ENCODE results near the gene ANO4. TPM values are rescaled to one million over a fixed set of nuclear protein-coding genes. Genes with fewer than 3 reads are reported as not detected.

ANO4 gene
- total RNA-seq, 1 experiment from 2014 or later, result 0.24 TPM

- DNase-seq (ENCODE audit: low read depth in 1 of 2, low spot score in 2 of 2), result no peak
- H3K9me3 ChIP-seq (replicated peaks), result no peaks in the 10 kb centered on the region
- no peaks in the 10 kb centered on the region; the same call in 1 of the 2 replicates for H3K27me3 ChIP-seq (replicated peaks)
- no peak overlapping the region for H3K27ac ChIP-seq
- no peak overlapping the region for H3K4me3 ChIP-seq
- no peaks in the 10 kb centered on the region for H3K36me3 ChIP-seq
- no peaks in the 10 kb centered on the region for H3K4me1 ChIP-seq (replicated peaks)
These were observed 35.6 kb downstream of the ANO4 start for GRCh38 chr12:100830003-100830795.

GRCh38 chr12:100833282-100833681 lies 38.7 kb downstream of the ANO4 start:
- no peak overlapping the region for H3K4me3 ChIP-seq
- no peaks in the 10 kb centered on the region for H3K36me3 ChIP-seq
- no peaks in the 10 kb centered on the region; the same call in 1 of the 2 replicates for H3K27me3 ChIP-seq (replicated peaks)
- H3K27ac ChIP-seq, result no peak overlapping the region
- no peak for DNase-seq (ENCODE audit: low read depth in 1 of 2, low spot score in 2 of 2)
- no peaks in the 10 kb centered on the region for H3K9me3 ChIP-seq (replicated peaks)
- no peaks in the 10 kb centered on the region for H3K4me1 ChIP-seq (replicated peaks)

- no peak for DNase-seq (ENCODE audit: low read depth in 1 of 2, low spot score in 2 of 2)
- Histone ChIP-seq H3K9me3 (replicated peaks) (no peaks in the 10 kb centered on the region), H3K4me1 (replicated peaks) (no peaks in the 10 kb centered on the region), H3K27ac (no peak overlapping the region), H3K36me3 (no peaks in the 10 kb centered on the region), H3K4me3 (no peak overlapping the region), H3K27me3 (replicated peaks) (no peaks in the 10 kb centered on the region)
These were observed 46.2 kb downstream of the ANO4 start for GRCh38 chr12:100840748-100841147.

- no peaks in the 10 kb centered on the region for H3K9me3 ChIP-seq (replicated peaks)
- no peaks in the 10 kb centered on the region for H3K27me3 ChIP-seq (replicated peaks)
- no peak for DNase-seq (ENCODE audit: low read depth in 1 of 2, low spot score in 2 of 2)
- H3K4me3 ChIP-seq, result no peak overlapping the region
- no peak overlapping the region for H3K27ac ChIP-seq
- no peaks in the 10 kb centered on the region for H3K36me3 ChIP-seq
- no peaks in the 10 kb centered on the region for H3K4me1 ChIP-seq (replicated peaks)
These were observed 47.6 kb downstream of the ANO4 start for GRCh38 chr12:100842156-100842555.

- Histone ChIP-seq H3K9me3 (replicated peaks) (no peaks in the 10 kb centered on the region), H3K27ac (no peak overlapping the region), H3K4me1 (replicated peaks) (no peaks in the 10 kb centered on the region), H3K27me3 (replicated peaks) (no peaks in the 10 kb centered on the region), H3K36me3 (no peaks in the 10 kb centered on the region), H3K4me3 (no peak overlapping the region)
- no peak for DNase-seq (ENCODE audit: low read depth in 1 of 2, low spot score in 2 of 2)
These were observed 48.5 kb downstream of the ANO4 start for GRCh38 chr12:100843061-100843460.

GRCh38 chr12:100845095-100845494 lies 50.5 kb downstream of the ANO4 start:
- no peak for DNase-seq (ENCODE audit: low read depth in 1 of 2, low spot score in 2 of 2)
- Histone ChIP-seq H3K36me3 (no peaks in the 10 kb centered on the region), H3K9me3 (replicated peaks) (no peaks in the 10 kb centered on the region), H3K27me3 (replicated peaks) (no peaks in the 10 kb centered on the region), H3K27ac (no peak overlapping the region), H3K4me3 (no peak overlapping the region), H3K4me1 (replicated peaks) (no peaks in the 10 kb centered on the region)

GRCh38 chr12:100851637-100852036 lies 57.1 kb downstream of the ANO4 start:
- H3K4me1 ChIP-seq (replicated peaks), result no peaks in the 10 kb centered on the region
- no peaks in the 10 kb centered on the region for H3K27me3 ChIP-seq (replicated peaks)
- no peak for DNase-seq (ENCODE audit: low read depth in 1 of 2, low spot score in 2 of 2)
- no peaks in the 10 kb centered on the region for H3K9me3 ChIP-seq (replicated peaks)
- H3K36me3 ChIP-seq, result no peaks in the 10 kb centered on the region
- H3K4me3 ChIP-seq, result no peak overlapping the region
- no peak overlapping the region for H3K27ac ChIP-seq

- H3K27ac ChIP-seq, result no peak overlapping the region
- H3K36me3 ChIP-seq, result no peaks in the 10 kb centered on the region
- no peak overlapping the region for H3K4me3 ChIP-seq
- DNase-seq (ENCODE audit: low read depth in 1 of 2, low spot score in 2 of 2), result no peak
- no peaks in the 10 kb centered on the region for H3K27me3 ChIP-seq (replicated peaks)
- no peaks in the 10 kb centered on the region for H3K4me1 ChIP-seq (replicated peaks)
- H3K9me3 ChIP-seq (replicated peaks), result no peaks in the 10 kb centered on the region
These were observed 62.8 kb downstream of the ANO4 start for GRCh38 chr12:100857418-100857817.

- DNase-seq (ENCODE audit: low read depth in 1 of 2, low spot score in 2 of 2), result no peak
These were observed 63.4 kb downstream of the ANO4 start for GRCh38 chr12:100857971-100858370.

GRCh38 chr12:100858656-100859055 lies 64.1 kb downstream of the ANO4 start:
- no peak overlapping the region for H3K4me3 ChIP-seq
- H3K27ac ChIP-seq, result no peak overlapping the region
- DNase-seq (ENCODE audit: low read depth in 1 of 2, low spot score in 2 of 2), result no peak
- no peaks in the 10 kb centered on the region for H3K27me3 ChIP-seq (replicated peaks)
- no peaks in the 10 kb centered on the region for H3K4me1 ChIP-seq (replicated peaks)
- no peaks in the 10 kb centered on the region for H3K9me3 ChIP-seq (replicated peaks)
- no peaks in the 10 kb centered on the region for H3K36me3 ChIP-seq

More at GRCh38 chr12:100857971-100858370, 63.4 kb downstream of the ANO4 start:
- no peaks in the 10 kb centered on the region for H3K4me1 ChIP-seq (replicated peaks)
- H3K4me3 ChIP-seq, result no peak overlapping the region
- H3K9me3 ChIP-seq (replicated peaks), result no peaks in the 10 kb centered on the region
- no peaks in the 10 kb centered on the region for H3K36me3 ChIP-seq
- no peak overlapping the region for H3K27ac ChIP-seq
- no peaks in the 10 kb centered on the region for H3K27me3 ChIP-seq (replicated peaks)

GRCh38 chr12:100859063-100859627 lies 64.6 kb downstream of the ANO4 start:
- H3K9me3 ChIP-seq (replicated peaks), result no peaks in the 10 kb centered on the region
- no peaks in the 10 kb centered on the region for H3K36me3 ChIP-seq
- DNase-seq (ENCODE audit: low read depth in 1 of 2, low spot score in 2 of 2), result no peak
- H3K27me3 ChIP-seq (replicated peaks), result no peaks in the 10 kb centered on the region
- H3K4me1 ChIP-seq (replicated peaks), result no peaks in the 10 kb centered on the region
- no peak overlapping the region for H3K27ac ChIP-seq
- H3K4me3 ChIP-seq, result no peak overlapping the region

- H3K4me1 ChIP-seq (replicated peaks), result no peaks in the 10 kb centered on the region
- no peaks in the 10 kb centered on the region for H3K9me3 ChIP-seq (replicated peaks)
- no peak for DNase-seq (ENCODE audit: low read depth in 1 of 2, low spot score in 2 of 2)
- H3K36me3 ChIP-seq, result no peaks in the 10 kb centered on the region
- H3K27me3 ChIP-seq (replicated peaks), result no peaks in the 10 kb centered on the region
- no peak overlapping the region for H3K4me3 ChIP-seq
- no peak overlapping the region for H3K27ac ChIP-seq
These were observed 66.0 kb downstream of the ANO4 start for GRCh38 chr12:100860611-100861010.

- no peak overlapping the region for H3K4me3 ChIP-seq
- H3K36me3 ChIP-seq, result no peaks in the 10 kb centered on the region
- H3K27me3 ChIP-seq (replicated peaks), result no peaks in the 10 kb centered on the region
- no peak overlapping the region for H3K27ac ChIP-seq
- H3K4me1 ChIP-seq (replicated peaks), result no peaks in the 10 kb centered on the region
- H3K9me3 ChIP-seq (replicated peaks), result no peaks in the 10 kb centered on the region
- DNase-seq (ENCODE audit: low read depth in 1 of 2, low spot score in 2 of 2), result no peak
These were observed 68.1 kb downstream of the ANO4 start for GRCh38 chr12:100862676-100863075.

- Histone ChIP-seq H3K9me3 (replicated peaks) (no peaks in the 10 kb centered on the region), H3K27me3 (replicated peaks) (no peaks in the 10 kb centered on the region), H3K4me1 (replicated peaks) (no peaks in the 10 kb centered on the region), H3K4me3 (no peak overlapping the region), H3K36me3 (no peaks in the 10 kb centered on the region), H3K27ac (no peak overlapping the region)
- no peak for DNase-seq (ENCODE audit: low read depth in 1 of 2, low spot score in 2 of 2)
These were observed 69.8 kb downstream of the ANO4 start for GRCh38 chr12:100864366-100864765.
